OCI-LY7 (cell line): ENCODE measurements around the gene COL13A1.

Experiments used
- CTCF ChIP-seq: fragments of 200-600 bp; sonication (generic); conservative IDR thresholded peaks from 2 replicates; pipeline ENCODE4 v1.5.1; 2014; ENCODE audit warnings: mild to moderate bottlenecking, antibody characterized with exemption, low read length, moderate library complexity, mixed read lengths
- EZH2phosphoT487 ChIP-seq: fragments of 200-600 bp; sonication (generic); IDR thresholded peaks from 2 replicates; pipeline ENCODE4 v1.6.1; 2018; ENCODE audit warnings: low read depth, borderline replicate concordance, mild to moderate bottlenecking, mixed run types, antibody characterized with exemption, low read length, moderate library complexity, mixed read lengths

- no peak for TF ChIP-seq CTCF
- TF ChIP-seq EZH2phosphoT487 = no peak
Observed at GRCh38 chr10:69881202-69881601, 79.5 kb downstream of the COL13A1 start.
